ENCODE results near the gene RDH16. TPM values are rescaled to one million over a fixed set of nuclear protein-coding genes. Genes with fewer than 3 reads are reported as not detected.

Gene RDH16
- total and polyA plus RNA-seq, 4 donors: 12.9 to 382 (median 219) TPM

DNA sequence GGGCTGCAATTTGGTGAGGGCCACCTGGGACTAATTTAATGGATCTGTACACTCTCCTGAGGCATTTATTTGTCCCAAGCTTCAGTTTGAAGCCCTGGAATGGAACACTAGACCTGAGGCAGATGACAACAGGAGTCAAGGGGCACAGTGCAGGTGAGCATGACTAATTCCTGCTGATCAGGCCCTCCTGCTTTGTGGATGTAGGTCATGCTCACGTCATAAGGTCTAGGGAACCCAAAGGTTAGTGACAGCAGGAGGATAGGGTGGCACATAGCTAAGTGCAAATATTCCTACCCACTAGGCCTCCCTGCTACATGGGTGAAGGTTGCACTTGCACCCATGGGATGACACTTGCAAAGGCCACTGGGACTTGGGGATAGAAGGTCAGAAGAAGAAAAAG is 54.0 kb downstream of the RDH16 start:
- H3K4me1 ChIP-seq (ENCODE audit: control insufficient read depth in 4 of 4, insufficient read depth in 4 of 4, low read length in 3 of 4): peaks cover 0 to 13% (median 6%) of the 10 kb centered on the region in 4 donors
- H3K9me3 ChIP-seq (ENCODE audit: control insufficient read depth in 4 of 4, low read length in 3 of 4): peaks cover 2 to 13% (median 6%) of the 10 kb centered on the region in 4 donors
- WGBS: 40% methylated on average over 1 of the region's 1 CpG

More for the DNA sequence above, 54.0 kb downstream of the RDH16 start:
- peak overlapping the region in 1 of 2 donors; percentile 26 for H3K27ac ChIP-seq (ENCODE audit: low read depth in 1 of 2, low read length in 2 of 2)
- DNase-seq (ENCODE audit: low spot score): no peak
- TF ChIP-seq YY1 (IDR thresholded peaks at IDR 0.05) (no peak), NR2F2 (IDR thresholded peaks at IDR 0.05) (no peak), FOXA1 (IDR thresholded peaks at IDR 0.05) (no peak), MAX (IDR thresholded peaks at IDR 0.05) (no peak), CTCF (IDR thresholded peaks at IDR 0.05; ENCODE audit: low read depth, low read length, missing input control) (no peak), GABPA (IDR thresholded peaks at IDR 0.05 in 1 of 2, conservative IDR thresholded peaks at IDR 0.05 in 1 of 2) (no peak), HNF4G (IDR thresholded peaks at IDR 0.05) (no peak), EGR1 (IDR thresholded peaks at IDR 0.05; ENCODE audit: low read depth in 2 of 2) (no peak), SP1 (IDR thresholded peaks at IDR 0.05) (no peak), HNF4A (conservative IDR thresholded peaks at IDR 0.05) (peak in 1 of 2 donors; percentile 35), ATF3 (IDR thresholded peaks at IDR 0.05) (no peak), JUND (IDR thresholded peaks at IDR 0.05) (no peak), TAF1 (conservative IDR thresholded peaks at IDR 0.05) (no peak), RXRA (IDR thresholded peaks at IDR 0.05) (peak in 1 of 2 donors; percentile 44), FOXA2 (IDR thresholded peaks at IDR 0.05) (peak; percentile 16), RAD21 (IDR thresholded peaks at IDR 0.05) (no peak)
- TF ChIP-seq, protein P1, sequence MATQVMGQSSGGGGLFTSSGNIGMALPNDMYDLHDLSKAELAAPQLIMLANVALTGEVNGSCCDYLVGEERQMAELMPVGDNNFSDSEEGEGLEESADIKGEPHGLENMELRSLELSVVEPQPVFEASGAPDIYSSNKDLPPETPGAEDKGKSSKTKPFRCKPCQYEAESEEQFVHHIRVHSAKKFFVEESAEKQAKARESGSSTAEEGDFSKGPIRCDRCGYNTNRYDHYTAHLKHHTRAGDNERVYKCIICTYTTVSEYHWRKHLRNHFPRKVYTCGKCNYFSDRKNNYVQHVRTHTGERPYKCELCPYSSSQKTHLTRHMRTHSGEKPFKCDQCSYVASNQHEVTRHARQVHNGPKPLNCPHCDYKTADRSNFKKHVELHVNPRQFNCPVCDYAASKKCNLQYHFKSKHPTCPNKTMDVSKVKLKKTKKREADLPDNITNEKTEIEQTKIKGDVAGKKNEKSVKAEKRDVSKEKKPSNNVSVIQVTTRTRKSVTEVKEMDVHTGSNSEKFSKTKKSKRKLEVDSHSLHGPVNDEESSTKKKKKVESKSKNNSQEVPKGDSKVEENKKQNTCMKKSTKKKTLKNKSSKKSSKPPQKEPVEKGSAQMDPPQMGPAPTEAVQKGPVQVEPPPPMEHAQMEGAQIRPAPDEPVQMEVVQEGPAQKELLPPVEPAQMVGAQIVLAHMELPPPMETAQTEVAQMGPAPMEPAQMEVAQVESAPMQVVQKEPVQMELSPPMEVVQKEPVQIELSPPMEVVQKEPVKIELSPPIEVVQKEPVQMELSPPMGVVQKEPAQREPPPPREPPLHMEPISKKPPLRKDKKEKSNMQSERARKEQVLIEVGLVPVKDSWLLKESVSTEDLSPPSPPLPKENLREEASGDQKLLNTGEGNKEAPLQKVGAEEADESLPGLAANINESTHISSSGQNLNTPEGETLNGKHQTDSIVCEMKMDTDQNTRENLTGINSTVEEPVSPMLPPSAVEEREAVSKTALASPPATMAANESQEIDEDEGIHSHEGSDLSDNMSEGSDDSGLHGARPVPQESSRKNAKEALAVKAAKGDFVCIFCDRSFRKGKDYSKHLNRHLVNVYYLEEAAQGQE (IDR thresholded peaks at IDR 0.05): no peak
- TF ChIP-seq, protein P2, sequence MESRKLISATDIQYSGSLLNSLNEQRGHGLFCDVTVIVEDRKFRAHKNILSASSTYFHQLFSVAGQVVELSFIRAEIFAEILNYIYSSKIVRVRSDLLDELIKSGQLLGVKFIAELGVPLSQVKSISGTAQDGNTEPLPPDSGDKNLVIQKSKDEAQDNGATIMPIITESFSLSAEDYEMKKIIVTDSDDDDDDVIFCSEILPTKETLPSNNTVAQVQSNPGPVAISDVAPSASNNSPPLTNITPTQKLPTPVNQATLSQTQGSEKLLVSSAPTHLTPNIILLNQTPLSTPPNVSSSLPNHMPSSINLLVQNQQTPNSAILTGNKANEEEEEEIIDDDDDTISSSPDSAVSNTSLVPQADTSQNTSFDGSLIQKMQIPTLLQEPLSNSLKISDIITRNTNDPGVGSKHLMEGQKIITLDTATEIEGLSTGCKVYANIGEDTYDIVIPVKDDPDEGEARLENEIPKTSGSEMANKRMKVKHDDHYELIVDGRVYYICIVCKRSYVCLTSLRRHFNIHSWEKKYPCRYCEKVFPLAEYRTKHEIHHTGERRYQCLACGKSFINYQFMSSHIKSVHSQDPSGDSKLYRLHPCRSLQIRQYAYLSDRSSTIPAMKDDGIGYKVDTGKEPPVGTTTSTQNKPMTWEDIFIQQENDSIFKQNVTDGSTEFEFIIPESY (IDR thresholded peaks at IDR 0.05): no peak
- no peak overlapping the region for H3K9ac ChIP-seq (ENCODE audit: low read depth in 1 of 2, low read length in 2 of 2)
- H3K4me3 ChIP-seq (ENCODE audit: low read depth in 1 of 3, low read length in 3 of 3): no peak overlapping the region
- no peaks in the 10 kb centered on the region for H3K36me3 ChIP-seq (ENCODE audit: control insufficient read depth in 4 of 4, insufficient read depth in 3 of 4, low read depth in 1 of 4, low read length in 3 of 4)
- no peaks in the 10 kb centered on the region for H3K27me3 ChIP-seq (ENCODE audit: control insufficient read depth in 4 of 4, insufficient read depth in 4 of 4, low read length in 3 of 4)

Other genes with a start within 250 kb of the RDH16 start
- gene NACA, start 232.3 kb downstream of the RDH16 start, total RNA-seq: 100 to 1,000 TPM; 365 to 695 TPM
- 100 to 1,000 TPM; 370 to 543 TPM for gene NACA, start 232.3 kb downstream of the RDH16 start, polyA plus RNA-seq
- gene PRIM1, start 205.3 kb downstream of the RDH16 start, total RNA-seq: 10 to 100 TPM in 1 of 2 donors, 1 to 10 TPM in 1; 7.2 to 24.8 TPM
- 1 to 10 TPM; 2.7 to 3.7 TPM for gene PRIM1, start 205.3 kb downstream of the RDH16 start, polyA plus RNA-seq
- 1,000 to 10,000 TPM in 1 of 2 donors, 1 to 10 TPM in 1; 3.0 to 1,013 TPM for gene HSD17B6, start 194.3 kb downstream of the RDH16 start, total RNA-seq
- 100 to 1,000 TPM; 662 to 748 TPM for gene HSD17B6, start 194.3 kb downstream of the RDH16 start, polyA plus RNA-seq
- not detected for gene SDR9C7, start 23.2 kb downstream of the RDH16 start, total RNA-seq
- gene SDR9C7, start 23.2 kb downstream of the RDH16 start, polyA plus RNA-seq: not detected
- 1 to 10 TPM; 3.6 to 9.9 TPM for gene ZBTB39, start 48.9 kb upstream of the RDH16 start, total RNA-seq
- gene ZBTB39, start 48.9 kb upstream of the RDH16 start, polyA plus RNA-seq: 1 to 10 TPM; 1.8 to 2.5 TPM
- not detected for gene TAC3, start 58.9 kb upstream of the RDH16 start, total RNA-seq
- not detected for gene TAC3, start 58.9 kb upstream of the RDH16 start, polyA plus RNA-seq
- gene MYO1A, start 92.5 kb upstream of the RDH16 start, total RNA-seq: under 1 TPM; 0.08 to 0.28 TPM
- under 1 TPM in 1 of 2 donors, not detected in 1; 0.03 TPM for gene MYO1A, start 92.5 kb upstream of the RDH16 start, polyA plus RNA-seq
- 10 to 100 TPM in 1 of 2 donors, 1 to 10 TPM in 1; 3.8 to 10.9 TPM for gene NEMP1, start 121.2 kb upstream of the RDH16 start, total RNA-seq
- gene NEMP1, start 121.2 kb upstream of the RDH16 start, polyA plus RNA-seq: 1 to 10 TPM; 1.4 to 2.5 TPM
- 1 to 10 TPM; 3.9 to 10.0 TPM for gene NAB2, start 131.5 kb upstream of the RDH16 start, total RNA-seq
- gene NAB2, start 131.5 kb upstream of the RDH16 start, polyA plus RNA-seq: 1 to 10 TPM; 1.9 to 8.6 TPM
- 10 to 100 TPM; 27.4 to 54.0 TPM for gene STAT6, start 153.8 kb upstream of the RDH16 start, total RNA-seq
- 10 to 100 TPM; 33.2 to 57.4 TPM for gene STAT6, start 153.8 kb upstream of the RDH16 start, polyA plus RNA-seq
- 100 to 1,000 TPM; 151 to 375 TPM for gene LRP1, start 170.9 kb upstream of the RDH16 start, total RNA-seq
- gene LRP1, start 170.9 kb upstream of the RDH16 start, polyA plus RNA-seq: 100 to 1,000 TPM in 1 of 2 donors, 10 to 100 TPM in 1; 87.5 to 127 TPM
- gene LRP1-AS, start 190.0 kb upstream of the RDH16 start, total RNA-seq: not detected
- gene LRP1-AS, start 190.0 kb upstream of the RDH16 start, polyA plus RNA-seq: not detected